Endothelial cell of umbilical vein (primary cell): ENCODE results near the gene FNDC5. TPM values are rescaled to one million over a fixed set of nuclear protein-coding genes. Genes with fewer than 3 reads are reported as not detected.

Experiments used
- BruUV-seq: library from RNA; stranded (reverse); fragments of 400-500 nt; replicated peaks from 2 replicates; lab custom pipeline; 2021; lab: Mats Ljungman, UMichigan
- CTCF ChIA-PET: fragments of 300-600, 350-600 bp; sonication (Branson Sonifier 250); formaldehyde crosslinking; loops from one replicate; lab custom pipeline; 2021; ENCODE audit warnings: antibody characterized with exemption, inconsistent platforms; lab: Charles Lee
- POLR2A ChIA-PET: fragments of 300-600, 350-600 bp; sonication (Branson Sonifier 250); formaldehyde crosslinking; loops from one replicate; lab custom pipeline; 2021; ENCODE audit warnings: antibody characterized with exemption, inconsistent platforms; lab: Charles Lee
- DNase-seq: peaks from one replicate; pipeline ENCODE4 v3.0.0-alpha.2; 2011; ENCODE audit warnings: low read depth, low spot score
- FAIRE-seq: peaks from 2 replicates; lab custom pipeline; 2011; peaks lifted over from hg19 to GRCh38; lab: Jason Lieb, UNC
- H2AFZ ChIP-seq: 2 replicates; pipeline ENCODE4 v1.6.0; 2012; ENCODE audit warnings: low read depth, low read length, control low read depth, inconsistent platforms
- H3K27ac ChIP-seq: 2 replicates; pipeline ENCODE4 v1.5.1; 2011; ENCODE audit warnings: low read depth, mild to moderate bottlenecking, control low read depth, low read length, moderate library complexity; ENCODE audit not compliant: insufficient read depth
- H3K27me3 ChIP-seq, 2 experiments: 2 replicates each; pipeline versions ENCODE4 v1.6.0 to v1.6.1; 2011; ENCODE audit warnings: low read length in 2 of 2, mixed read lengths in 1 of 2; ENCODE audit not compliant: control insufficient read depth in 2 of 2, insufficient read depth in 2 of 2
- H3K36me3 ChIP-seq, 2 experiments: 2 replicates in 1 of 2; 3 replicates in 1 of 2; pipeline ENCODE4 v1.5.1; 2011; ENCODE audit warnings: low read length in 2 of 2, mild to moderate bottlenecking in 1 of 2, moderate library complexity in 1 of 2; ENCODE audit not compliant: control insufficient read depth in 2 of 2, insufficient read depth in 2 of 2; ENCODE audit errors: extremely low read depth in 1 of 2
- H3K4me1 ChIP-seq: 3 replicates; pipeline ENCODE4 v1.5.1; 2011; ENCODE audit warnings: mild to moderate bottlenecking, low read length; ENCODE audit not compliant: control insufficient read depth, insufficient read depth; ENCODE audit errors: extremely low read depth
- H3K4me2 ChIP-seq: 2 replicates; pipeline ENCODE4 v1.6.1; 2011; ENCODE audit warnings: low read length, control low read depth, mixed read lengths; ENCODE audit not compliant: insufficient read depth
- H3K4me3 ChIP-seq, 3 experiments: fragments of 200-600 bp in 1 of 3; sonication (generic), shearing (Covaris generic) in 1 of 3; replicated peaks in 1 of 3; 2 replicates each; pipeline ENCODE4 v1.5.1; 2011 to 2016; ENCODE audit warnings: control low read depth in 3 of 3, low read length in 3 of 3, mild to moderate bottlenecking in 2 of 3, inconsistent platforms in 1 of 3, low read depth in 1 of 3, moderate library complexity in 1 of 3; ENCODE audit not compliant: insufficient read depth in 1 of 3
- H3K79me2 ChIP-seq: 2 replicates; pipeline ENCODE4 v1.6.0; 2012; ENCODE audit warnings: low read length, inconsistent platforms; ENCODE audit not compliant: control insufficient read depth, insufficient read depth
- H3K9ac ChIP-seq: replicated peaks from 2 replicates; pipeline ENCODE3; 2011; ENCODE audit warnings: low read length, control low read depth; ENCODE audit not compliant: insufficient read depth; ENCODE audit errors: extremely low read depth
- H3K9me1 ChIP-seq: replicated peaks from 3 replicates; pipeline ENCODE4 v1.6.0; 2011; ENCODE audit warnings: mild to moderate bottlenecking, low read length; ENCODE audit not compliant: control insufficient read depth, insufficient read depth; ENCODE audit errors: extremely low read depth
- H3K9me3 ChIP-seq: replicated peaks from 2 replicates; pipeline ENCODE4 v1.5.1; 2012; ENCODE audit warnings: low read length, inconsistent platforms; ENCODE audit not compliant: control insufficient read depth, insufficient read depth
- H4K20me1 ChIP-seq: replicated peaks from 2 replicates; pipeline ENCODE3; 2011; ENCODE audit warnings: mild to moderate bottlenecking, low read length; ENCODE audit not compliant: control insufficient read depth, insufficient read depth; ENCODE audit errors: extremely low read depth
- CTCF ChIP-seq, 2 donors: IDR thresholded peaks; 1 replicate in 1 of 2; 2 replicates in 1 of 2; pipeline ENCODE4 v1.5.1; 2011; ENCODE audit warnings: low read length in 2 of 2, mild to moderate bottlenecking in 2 of 2, moderate library complexity in 2 of 2, control low read depth in 1 of 2, inconsistent platforms in 1 of 2, low read depth in 1 of 2; ENCODE audit not compliant: insufficient read depth in 1 of 2; ENCODE audit errors: extremely low read depth in 1 of 2
- EZH2 ChIP-seq: IDR thresholded peaks from 2 replicates; pipeline ENCODE4 v1.6.1; 2012; ENCODE audit warnings: borderline replicate concordance, low read depth, mild to moderate bottlenecking, moderate library complexity, low read length, inconsistent platforms; ENCODE audit not compliant: severe bottlenecking
- FOS ChIP-seq: IDR thresholded peaks from 2 replicates; pipeline ENCODE4 v1.6.1; 2011; ENCODE audit warnings: mild to moderate bottlenecking, low read length, moderate library complexity, borderline replicate concordance; ENCODE audit not compliant: insufficient read depth
- GATA2 ChIP-seq: IDR thresholded peaks from 2 replicates; pipeline ENCODE4 v1.7.0; 2011; ENCODE audit warnings: low read depth, mild to moderate bottlenecking, moderate library complexity, mixed read lengths, low read length; ENCODE audit not compliant: insufficient read length, insufficient read depth
- JUN ChIP-seq: IDR thresholded peaks from 2 replicates; pipeline ENCODE4 v1.6.1; 2011; ENCODE audit warnings: borderline replicate concordance, low read depth; ENCODE audit not compliant: insufficient read length, insufficient read depth
- MAX ChIP-seq: IDR thresholded peaks from 2 replicates; pipeline ENCODE4 v1.6.1; 2011; ENCODE audit not compliant: insufficient read depth, insufficient read length
- MYC ChIP-seq: IDR thresholded peaks from one replicate; pipeline ENCODE4 v1.6.1; 2011; ENCODE audit warnings: mild to moderate bottlenecking, low read depth, low read length
- POLR2A ChIP-seq: IDR thresholded peaks from 2 replicates; pipeline ENCODE4 v1.6.1; 2012; ENCODE audit warnings: low read depth, mild to moderate bottlenecking, control low read depth, low read length
- POLR2AphosphoS5 ChIP-seq: IDR thresholded peaks from 2 replicates; pipeline ENCODE4 v1.6.1; 2012; ENCODE audit warnings: low read depth, mild to moderate bottlenecking, control low read depth, low read length, moderate library complexity; ENCODE audit not compliant: insufficient read depth
- dilution Hi-C: fragments of 300-500 bp; cut with MboI; formaldehyde crosslinking; loops from one replicate; pipeline ENCODE4 v1.15.0; 2019; ENCODE audit warnings: low sequenced_read_pairs; ENCODE audit not compliant: extremely low pct_ligation_motif_present
- intact Hi-C: fragments of 100-400 bp; cut with micrococcal nuclease; formaldehyde crosslinking; loops from one replicate; pipeline ENCODE4 v1.10.0; 2022
- polyA plus RNA-seq, 4 experiments: library from polyadenylated mRNA; depleted of rRNA in 3 of 4; stranded (reverse) in 3 of 4; unstranded in 1 of 4; fragments of >200 nt; gene quantifications; 2 replicates each; pipeline versions ENCODE4 v1.2.1 to v1.2.3, GENCODE V29; 2011 to 2012; ENCODE audit warnings: missing spikeins in 1 of 4
- total RNA-seq: library from RNA; stranded (reverse); gene quantifications from 2 replicates; pipeline ENCODE4 v1.2.3, GENCODE V29; 2021

FNDC5 gene
- total and polyA plus RNA-seq, 2 donors (not counting 3 experiments of a cell fraction or from before 2014, with no cell fraction given), result 0.14 to 0.64 TPM

GRCh38 chr1:32871364-32872191 lies 866 bp upstream of the FNDC5 start:
- H3K9me3 ChIP-seq, result no peaks in the 10 kb centered on the region
- TF ChIP-seq POLR2AphosphoS5 (no peak), EZH2 (peak; percentile 84)
- no peak overlapping the region for H3K4me2 ChIP-seq
- H3K27ac ChIP-seq, result no peak overlapping the region
- no peak overlapping the region for H3K9ac ChIP-seq
- FAIRE-seq (no peak), DNase-seq (no peak)
- no peak overlapping the region for H2AFZ ChIP-seq
- peaks cover 14 to 17% of the 10 kb centered on the region in 2 experiments for H3K27me3 ChIP-seq
- no peak overlapping the region for H3K4me3 ChIP-seq
- intact Hi-C loops (loop anchor here (1.0 to 2.0 kb wide), 6 partner anchors 43 to 471 kb away; partner anchors contain the start of genes S100PBP and YARS1), dilution Hi-C loops (no loop called here)
- H3K9me1 ChIP-seq, result no peaks in the 10 kb centered on the region
- CTCF ChIA-PET, result interaction anchor here (0.7 to 3.3 kb wide), 16 partner anchors 9 to 470 kb away, joined by 3 to 32 read pairs (median 4); partner anchors contain the start of gene AZIN2
- no peaks in the 10 kb centered on the region for H3K36me3 ChIP-seq
- no peaks in the 10 kb centered on the region for H4K20me1 ChIP-seq
- POLR2A ChIA-PET, result no interaction called here
- H3K79me2 ChIP-seq, result no peaks in the 10 kb centered on the region
- no peaks in the 10 kb centered on the region for H3K4me1 ChIP-seq
- no TSS peak for BruUV-seq

- no peaks in the 10 kb centered on the region for H3K36me3 ChIP-seq
- dilution Hi-C loops, result no loop called here
- no peaks in the 10 kb centered on the region for H3K9me3 ChIP-seq
- ChIA-PET CTCF (interaction anchor here (1.3 to 3.3 kb wide), 2 partner anchors 158 to 211 kb away, joined by 3 to 32 read pairs; partner anchors contain the start of gene AZIN2), POLR2A (no interaction called here)
- no peaks in the 10 kb centered on the region for H3K9me1 ChIP-seq
- no peak overlapping the region for H3K4me2 ChIP-seq
- no peak overlapping the region for H2AFZ ChIP-seq
- no peak overlapping the region for H3K27ac ChIP-seq
- H3K4me3 ChIP-seq, result peak overlapping the region in 1 of 3 experiments; percentile 9
- intact Hi-C loops, result no loop called here
- TF ChIP-seq EZH2, result no peak
- no peak for TF ChIP-seq MAX
- TF ChIP-seq JUN, result no peak
- TF ChIP-seq FOS, result no peak
- no peak for TF ChIP-seq GATA2
- no peak for TF ChIP-seq MYC
- no peak for TF ChIP-seq POLR2A
- TF ChIP-seq CTCF (IDR thresholded peaks at IDR 0.05; ENCODE audit: extremely low read depth in 1 of 2, insufficient read depth in 1 of 2, low read depth in 1 of 2, low read length in 2 of 2), result no peak
- no peak for TF ChIP-seq POLR2AphosphoS5
- FAIRE-seq, result no peak
- no peaks in the 10 kb centered on the region for H4K20me1 ChIP-seq
- H3K9ac ChIP-seq, result no peak overlapping the region
- H3K27me3 ChIP-seq, result peaks cover 14 to 17% of the 10 kb centered on the region in 2 experiments
- no peaks in the 10 kb centered on the region for H3K4me1 ChIP-seq
- BruUV-seq, result no TSS peak
- no peak for DNase-seq
- no peaks in the 10 kb centered on the region for H3K79me2 ChIP-seq
Observed at GRCh38 chr1:32869923-32870614, 643 bp downstream of the FNDC5 start.
